MM.1S (cell line): Measurements from ENCODE around the gene ADAMTS19.

Experiments
- CTCF ChIP-seq: fragments of 300-600 bp; sonication (generic); IDR thresholded peaks from 2 replicates; pipeline ENCODE4 v1.5.1; 2016; ENCODE audit warnings: antibody characterized with exemption, low read length, mixed read lengths
- EZH2 ChIP-seq: fragments of 300-600 bp; sonication (generic); optimal IDR thresholded peaks from 2 replicates; pipeline ENCODE3; 2017; ENCODE audit warnings: low read depth, mild to moderate bottlenecking, antibody characterized with exemption, low read length, mixed read lengths

- no peak for TF ChIP-seq EZH2
- no peak for TF ChIP-seq CTCF
Observed at GRCh38 chr5:129724647-129725046, 264.5 kb downstream of the ADAMTS19 start.
